ENCODE results near the gene MED6.

DNA sequence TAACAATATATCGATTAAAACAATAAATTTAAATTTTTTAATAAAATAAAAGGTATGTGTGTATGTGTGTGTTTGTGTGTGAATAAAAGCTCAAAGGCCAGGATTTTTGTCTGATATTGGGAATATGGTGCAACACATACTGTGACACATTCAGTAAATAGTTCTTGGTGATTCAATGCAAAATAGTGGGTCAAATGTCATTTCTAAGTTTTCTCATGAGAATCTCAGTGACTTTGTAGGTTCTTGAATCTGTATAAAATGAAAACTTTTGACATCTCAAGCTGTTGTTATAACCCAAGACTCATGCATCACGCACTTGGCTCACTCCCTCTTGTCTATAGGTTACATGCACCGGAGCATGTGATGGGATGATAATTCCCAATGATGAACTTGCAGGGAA lies 16.2 kb upstream of the MED6 start:
- TF ChIP-seq, protein P1, sequence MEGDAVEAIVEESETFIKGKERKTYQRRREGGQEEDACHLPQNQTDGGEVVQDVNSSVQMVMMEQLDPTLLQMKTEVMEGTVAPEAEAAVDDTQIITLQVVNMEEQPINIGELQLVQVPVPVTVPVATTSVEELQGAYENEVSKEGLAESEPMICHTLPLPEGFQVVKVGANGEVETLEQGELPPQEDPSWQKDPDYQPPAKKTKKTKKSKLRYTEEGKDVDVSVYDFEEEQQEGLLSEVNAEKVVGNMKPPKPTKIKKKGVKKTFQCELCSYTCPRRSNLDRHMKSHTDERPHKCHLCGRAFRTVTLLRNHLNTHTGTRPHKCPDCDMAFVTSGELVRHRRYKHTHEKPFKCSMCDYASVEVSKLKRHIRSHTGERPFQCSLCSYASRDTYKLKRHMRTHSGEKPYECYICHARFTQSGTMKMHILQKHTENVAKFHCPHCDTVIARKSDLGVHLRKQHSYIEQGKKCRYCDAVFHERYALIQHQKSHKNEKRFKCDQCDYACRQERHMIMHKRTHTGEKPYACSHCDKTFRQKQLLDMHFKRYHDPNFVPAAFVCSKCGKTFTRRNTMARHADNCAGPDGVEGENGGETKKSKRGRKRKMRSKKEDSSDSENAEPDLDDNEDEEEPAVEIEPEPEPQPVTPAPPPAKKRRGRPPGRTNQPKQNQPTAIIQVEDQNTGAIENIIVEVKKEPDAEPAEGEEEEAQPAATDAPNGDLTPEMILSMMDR (IDR thresholded peaks at IDR 0.05): no peak
- TF ChIP-seq POLR2A (IDR thresholded peaks at IDR 0.05): no peak

Data from adrenal gland (tissue), 5 donors.